GM12801 (cell line): ENCODE measurements around the gene DISP1.

ENCODE experiments used
- CTCF ChIP-seq: IDR thresholded peaks from one replicate; pipeline ENCODE4 v1.5.1; 2011; ENCODE audit warnings: control low read depth; ENCODE audit not compliant: insufficient read length; ENCODE audit errors: extremely low read depth

The DISP1 gene

GRCh38 chr1:222814536-222815439 lies at the start of gene DISP1:
Gene DISP1, plus strand, starts transcription at chr1:222815039. Its CDS starts 127,785 bp downstream, at chr1:222942824.
- TF ChIP-seq CTCF, result no peak

GRCh38 chr1:222767152-222767571 lies 47.7 kb upstream of the DISP1 start:
- no peak for TF ChIP-seq CTCF

- no peak for TF ChIP-seq CTCF
These were observed 46.2 kb upstream of the DISP1 start for GRCh38 chr1:222768592-222768991.

GRCh38 chr1:222769181-222769580 lies 45.7 kb upstream of the DISP1 start:
- TF ChIP-seq CTCF, result no peak

- TF ChIP-seq CTCF, result no peak
These were observed 44.7 kb upstream of the DISP1 start for GRCh38 chr1:222769971-222770620.

- TF ChIP-seq CTCF, result no peak
These were observed 41.9 kb upstream of the DISP1 start for GRCh38 chr1:222772996-222773379.

GRCh38 chr1:222777463-222777862 lies 37.4 kb upstream of the DISP1 start:
- no peak for TF ChIP-seq CTCF
